ENCODE data around the gene PEX10. TPM values are rescaled to one million over a fixed set of nuclear protein-coding genes. Genes with fewer than 3 reads are reported as not detected.

PEX10 gene
- total and polyA plus RNA-seq, 2 of the 8 experiments (the other 6 are each of a cell fraction or from before 2014, with no cell fraction given): 24.3 to 26.9 TPM

- Histone ChIP-seq H3K27me3 (replicated peaks in 1 of 4; ENCODE audit: control insufficient read depth in 3 of 4, extremely low read depth in 1 of 4, insufficient read depth in 3 of 4, low read length in 3 of 4) (peaks cover 0 to 2% (median 0%) of the 10 kb centered on the region in 4 experiments; a peak in 2 of 7 replicates), H2BK5ac (ENCODE audit: low read depth, low read length) (no peak overlapping the region)
These were observed 4.0 kb upstream of the PEX10 start for GRCh38 chr1:2416403-2416802.

More at GRCh38 chr1:2416403-2416802, 4.0 kb upstream of the PEX10 start:
- no peak overlapping the region for H3K27ac ChIP-seq (ENCODE audit: low read depth, low read length)
- no peak overlapping the region for H4K5ac ChIP-seq (ENCODE audit: insufficient read length, low read depth, low read length)
- no peak overlapping the region for H3K56ac ChIP-seq (replicated peaks; ENCODE audit: insufficient read length, low read depth, low read length)
- H3K36me3 ChIP-seq (ENCODE audit: control insufficient read depth in 2 of 4, insufficient read depth in 4 of 4, low read length in 3 of 4): no peaks in the 10 kb centered on the region
- H3K14ac ChIP-seq (ENCODE audit: insufficient read length): no peak overlapping the region
- H4K8ac ChIP-seq (ENCODE audit: extremely low read depth, insufficient read depth, low read length): no peak overlapping the region; the same call in 1 of the 2 replicates
- no peak overlapping the region for H3K4me2 ChIP-seq (ENCODE audit: insufficient read depth in 1 of 2, low read depth in 2 of 2, low read length in 2 of 2)
- no peak overlapping the region for H2AK5ac ChIP-seq (ENCODE audit: low read depth, low read length)
- H3K4ac ChIP-seq (replicated peaks; ENCODE audit: insufficient read length, low read depth, low read length): no peak overlapping the region
- no peaks in the 10 kb centered on the region for H3K79me1 ChIP-seq (ENCODE audit: low read depth, low read length)
- H3K18ac ChIP-seq (ENCODE audit: extremely low read depth, low read length): no peak overlapping the region
- TF ChIP-seq BACH1 (IDR thresholded peaks at IDR 0.05; ENCODE audit: low read length) (no peak), MAFK (IDR thresholded peaks at IDR 0.05; ENCODE audit: low read depth, low read length) (no peak), HDAC2 (IDR thresholded peaks at IDR 0.05; ENCODE audit: borderline replicate concordance in 1 of 2, low read depth in 2 of 2, low read length in 2 of 2) (no peak), TCF12 (IDR thresholded peaks at IDR 0.05; ENCODE audit: low read depth, low read length) (no peak), KDM5A (IDR thresholded peaks at IDR 0.05; ENCODE audit: low read length) (no peak), GABPA (IDR thresholded peaks at IDR 0.05; ENCODE audit: borderline replicate concordance, insufficient read depth, low read length) (no peak), SUZ12 (IDR thresholded peaks at IDR 0.05; ENCODE audit: low read length) (no peak), PHF8 (conservative IDR thresholded peaks at IDR 0.05; ENCODE audit: low read depth, low read length) (no peak), EGR1 (IDR thresholded peaks at IDR 0.05; ENCODE audit: borderline replicate concordance, low read depth, low read length) (no peak), SP1 (IDR thresholded peaks at IDR 0.05; ENCODE audit: low read depth, low read length) (no peak)
- TF ChIP-seq, protein P1, sequence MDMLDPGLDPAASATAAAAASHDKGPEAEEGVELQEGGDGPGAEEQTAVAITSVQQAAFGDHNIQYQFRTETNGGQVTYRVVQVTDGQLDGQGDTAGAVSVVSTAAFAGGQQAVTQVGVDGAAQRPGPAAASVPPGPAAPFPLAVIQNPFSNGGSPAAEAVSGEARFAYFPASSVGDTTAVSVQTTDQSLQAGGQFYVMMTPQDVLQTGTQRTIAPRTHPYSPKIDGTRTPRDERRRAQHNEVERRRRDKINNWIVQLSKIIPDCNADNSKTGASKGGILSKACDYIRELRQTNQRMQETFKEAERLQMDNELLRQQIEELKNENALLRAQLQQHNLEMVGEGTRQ (IDR thresholded peaks at IDR 0.05; ENCODE audit: low read length): no peak
- H2AFZ ChIP-seq (ENCODE audit: low read length): no peak overlapping the region
- no peak overlapping the region for H2BK15ac ChIP-seq (ENCODE audit: low read length)
- H2BK12ac ChIP-seq (ENCODE audit: low read depth, low read length): no peak overlapping the region
- no peak overlapping the region for H2BK20ac ChIP-seq (ENCODE audit: low read length)
- no peak overlapping the region for H3K23ac ChIP-seq (ENCODE audit: insufficient read length)
- POLR2A ChIA-PET (ENCODE audit: partially characterized antibody): interaction anchor here (0.8 to 1.3 kb wide), 2 partner anchors 8 to 110 kb away, joined by 3 read pairs; partner anchors contain the start of gene PANK4
- H3K79me2 ChIP-seq (ENCODE audit: control insufficient read depth in 1 of 2, insufficient read depth in 2 of 2, low read length in 2 of 2): peaks cover 0 to 6% of the 10 kb centered on the region in 2 experiments; a peak in 1 of 4 replicates
- CTCF ChIA-PET (ENCODE audit: partially characterized antibody): interaction anchor here (0.9 to 6.6 kb wide), 10 partner anchors 9 to 1008 kb away, joined by 3 to 48 read pairs (median 5); no protein-coding TSS in a partner anchor
- H3K23me2 ChIP-seq (ENCODE audit: low read depth, low read length): peaks cover 15% of the 10 kb centered on the region
- H3K4me1 ChIP-seq (replicated peaks in 1 of 4; ENCODE audit: control insufficient read depth in 3 of 4, insufficient read depth in 4 of 4, low read length in 3 of 4): peaks cover 0 to 14% (median 11%) of the 10 kb centered on the region in 4 experiments; a peak in 5 of 7 replicates
- DNase-seq (ENCODE audit: low read depth in 1 of 2, low spot score in 2 of 2): no peak
- no peak overlapping the region for H2BK120ac ChIP-seq (replicated peaks; ENCODE audit: low read depth, low read length)
- WGBS, 2 experiments (ENCODE audit: extremely low coverage in 1 of 2, insufficient coverage in 1 of 2, insufficient read length in 1 of 2, insufficient replicate concordance in 2 of 2, low coverage in 1 of 2, low lambda C conversion rate in 2 of 2, missing lambda C conversion rate in 1 of 2): 81% methylated on average over 8 of the region's 12 CpGs; no CpG with 5 or more reads in 1 of the 2 experiments
- peaks cover 0 to 4% of the 10 kb centered on the region in 2 experiments for H4K20me1 ChIP-seq (replicated peaks in 1 of 2; ENCODE audit: control insufficient read depth in 1 of 2, insufficient read depth in 2 of 2, low read length in 2 of 2)
- no peak for FAIRE-seq
- H4K91ac ChIP-seq (replicated peaks; ENCODE audit: insufficient read length, low read length): no peak overlapping the region
- H3K9me3 ChIP-seq (ENCODE audit: insufficient read depth in 2 of 2, low read depth in 1 of 2, low read length in 1 of 2): no peaks in the 10 kb centered on the region
- no peak overlapping the region for H3K9ac ChIP-seq (replicated peaks in 1 of 4; ENCODE audit: extremely low read depth in 1 of 4, low read depth in 3 of 4, low read length in 3 of 4)
- H3K4me3 ChIP-seq (ENCODE audit: extremely low read depth in 1 of 4, insufficient read depth in 2 of 4, low read depth in 3 of 4, low read length in 4 of 4): no peak overlapping the region

Data from H1 (cell line).